Esophagus muscularis mucosa (tissue), 4 donors: ENCODE measurements around the gene PFN3.

ENCODE experiments used
- EP300 ChIP-seq: sonication (generic); formaldehyde crosslinking; IDR thresholded peaks from one replicate; pipeline ENCODE4 v1.6.1; 2017; ENCODE audit warnings: antibody characterized with exemption
- POLR2A ChIP-seq: fragments of 450-650 bp; IDR thresholded peaks from one replicate; pipeline ENCODE4 v1.6.1; 2017; ENCODE audit warnings: antibody characterized with exemption, moderate library complexity, mild to moderate bottlenecking, low read depth
- TF ChIP-seq, protein P1 (sequence below), 3 experiments: fragments of 200-600 bp in 2 of 3; fragments of 450-650 bp in 1 of 3; sonication (generic) in 2 of 3; IDR thresholded peaks; one replicate each; pipeline ENCODE4 v1.5.1; 2017 to 2019; ENCODE audit warnings: antibody characterized with exemption in 3 of 3, mild to moderate bottlenecking in 2 of 3, moderate library complexity in 1 of 3

- TF ChIP-seq POLR2A (no peak), EP300 (no peak)
- TF ChIP-seq, protein P1, sequence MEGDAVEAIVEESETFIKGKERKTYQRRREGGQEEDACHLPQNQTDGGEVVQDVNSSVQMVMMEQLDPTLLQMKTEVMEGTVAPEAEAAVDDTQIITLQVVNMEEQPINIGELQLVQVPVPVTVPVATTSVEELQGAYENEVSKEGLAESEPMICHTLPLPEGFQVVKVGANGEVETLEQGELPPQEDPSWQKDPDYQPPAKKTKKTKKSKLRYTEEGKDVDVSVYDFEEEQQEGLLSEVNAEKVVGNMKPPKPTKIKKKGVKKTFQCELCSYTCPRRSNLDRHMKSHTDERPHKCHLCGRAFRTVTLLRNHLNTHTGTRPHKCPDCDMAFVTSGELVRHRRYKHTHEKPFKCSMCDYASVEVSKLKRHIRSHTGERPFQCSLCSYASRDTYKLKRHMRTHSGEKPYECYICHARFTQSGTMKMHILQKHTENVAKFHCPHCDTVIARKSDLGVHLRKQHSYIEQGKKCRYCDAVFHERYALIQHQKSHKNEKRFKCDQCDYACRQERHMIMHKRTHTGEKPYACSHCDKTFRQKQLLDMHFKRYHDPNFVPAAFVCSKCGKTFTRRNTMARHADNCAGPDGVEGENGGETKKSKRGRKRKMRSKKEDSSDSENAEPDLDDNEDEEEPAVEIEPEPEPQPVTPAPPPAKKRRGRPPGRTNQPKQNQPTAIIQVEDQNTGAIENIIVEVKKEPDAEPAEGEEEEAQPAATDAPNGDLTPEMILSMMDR (IDR thresholded peaks at IDR 0.05): peak; percentile 25 to 66 (median 30)
Measured at GRCh38 chr5:177368869-177369644, 31.4 kb downstream of the PFN3 start.
